RWPE1 (cell line): ENCODE results near the gene PMEL.

Experiments used
- CTCF ChIA-PET: fragments of 350-600 bp; sonication (Branson Sonifier 250); formaldehyde crosslinking; extraction: SDS; loops from one replicate; lab custom pipeline; 2021; lab: Yijun Ruan, JAX
- POLR2A ChIA-PET: fragments of 400-600 bp; formaldehyde crosslinking; extraction: SDS; loops from one replicate; lab custom pipeline; 2020; ENCODE audit warnings: antibody characterized with exemption; ENCODE audit not compliant: low non-redundant PET; lab: Yijun Ruan, JAX
- DNase-seq: peaks from one replicate; pipeline ENCODE4 v3.0.0; 2012; ENCODE audit warnings: low spot score
- H3K27ac ChIP-seq: fragments of 450-650 bp; 2 replicates; pipeline ENCODE4 v1.5.1; 2017
- TF ChIP-seq, protein P1 (sequence below): fragments of 450-650 bp; conservative IDR thresholded peaks from 2 replicates; pipeline ENCODE4 v1.5.1; 2017; ENCODE audit warnings: low read depth, mild to moderate bottlenecking

Gene PMEL

DNA sequence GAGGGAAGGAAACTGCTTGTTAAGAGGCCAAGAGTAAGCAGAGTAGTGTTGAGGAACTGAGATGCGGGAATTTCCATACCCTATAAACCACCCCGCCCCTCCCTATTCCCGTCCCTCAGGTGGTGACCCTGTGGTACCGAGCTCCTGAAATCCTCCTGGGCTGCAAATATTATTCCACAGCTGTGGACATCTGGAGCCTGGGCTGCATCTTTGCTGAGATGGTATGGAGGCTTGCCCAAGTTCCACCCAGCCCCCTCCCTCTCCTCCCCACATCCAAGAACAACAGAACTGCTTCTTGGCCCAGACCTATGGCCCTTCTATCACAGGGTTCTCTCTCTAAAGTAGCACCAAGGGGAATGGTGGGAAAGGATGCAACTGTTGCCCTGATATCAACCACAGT, 3.5 kb upstream of the PMEL start:
- DNase-seq, result no peak
- peak overlapping the region; percentile 50 for H3K27ac ChIP-seq
- ChIA-PET POLR2A (no interaction called here), CTCF (no interaction called here)
- TF ChIP-seq, protein P1, sequence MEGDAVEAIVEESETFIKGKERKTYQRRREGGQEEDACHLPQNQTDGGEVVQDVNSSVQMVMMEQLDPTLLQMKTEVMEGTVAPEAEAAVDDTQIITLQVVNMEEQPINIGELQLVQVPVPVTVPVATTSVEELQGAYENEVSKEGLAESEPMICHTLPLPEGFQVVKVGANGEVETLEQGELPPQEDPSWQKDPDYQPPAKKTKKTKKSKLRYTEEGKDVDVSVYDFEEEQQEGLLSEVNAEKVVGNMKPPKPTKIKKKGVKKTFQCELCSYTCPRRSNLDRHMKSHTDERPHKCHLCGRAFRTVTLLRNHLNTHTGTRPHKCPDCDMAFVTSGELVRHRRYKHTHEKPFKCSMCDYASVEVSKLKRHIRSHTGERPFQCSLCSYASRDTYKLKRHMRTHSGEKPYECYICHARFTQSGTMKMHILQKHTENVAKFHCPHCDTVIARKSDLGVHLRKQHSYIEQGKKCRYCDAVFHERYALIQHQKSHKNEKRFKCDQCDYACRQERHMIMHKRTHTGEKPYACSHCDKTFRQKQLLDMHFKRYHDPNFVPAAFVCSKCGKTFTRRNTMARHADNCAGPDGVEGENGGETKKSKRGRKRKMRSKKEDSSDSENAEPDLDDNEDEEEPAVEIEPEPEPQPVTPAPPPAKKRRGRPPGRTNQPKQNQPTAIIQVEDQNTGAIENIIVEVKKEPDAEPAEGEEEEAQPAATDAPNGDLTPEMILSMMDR, result no peak

DNA sequence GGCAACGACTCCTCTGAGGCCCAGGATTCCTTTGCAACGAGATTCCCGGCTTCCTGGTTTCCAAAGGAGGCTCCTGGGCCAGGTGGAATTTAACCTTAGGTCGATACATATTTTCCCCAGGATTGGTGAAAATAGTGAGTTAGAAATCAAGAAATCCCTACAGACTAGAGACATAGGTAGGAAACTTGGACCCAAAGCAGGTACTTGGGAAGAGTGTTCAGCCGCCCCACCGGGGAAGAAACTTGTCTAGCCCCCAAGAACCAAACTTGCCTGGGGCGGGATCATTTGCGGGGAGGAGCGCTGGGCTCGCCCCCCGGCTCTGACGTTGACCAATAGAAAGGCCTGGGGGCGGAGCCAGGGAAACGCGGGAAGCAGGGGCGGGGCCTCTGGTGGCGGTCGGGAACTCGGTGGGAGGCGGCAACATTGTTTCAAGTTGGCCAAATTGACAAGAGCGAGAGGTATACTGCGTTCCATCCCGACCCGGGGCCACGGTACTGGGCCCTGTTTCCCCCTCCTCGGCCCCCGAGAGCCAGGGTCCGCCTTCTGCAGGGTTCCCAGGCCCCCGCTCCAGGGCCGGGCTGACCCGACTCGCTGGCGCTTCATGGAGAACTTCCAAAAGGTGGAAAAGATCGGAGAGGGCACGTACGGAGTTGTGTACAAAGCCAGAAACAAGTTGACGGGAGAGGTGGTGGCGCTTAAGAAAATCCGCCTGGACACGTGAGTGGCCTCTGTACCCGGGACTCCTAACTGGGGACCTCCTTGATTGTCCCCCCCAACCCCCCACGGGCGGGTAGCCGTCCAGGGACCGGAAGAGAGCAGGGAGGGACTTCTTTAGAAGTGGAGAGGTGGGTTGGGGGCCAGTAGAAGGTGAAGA, 803 bp upstream of the PMEL start, which contains the start of gene CDK2:
Gene CDK2 (plus strand): TSS at position 423 of the 874 bp plus-strand sequence. CDS start 179 bp downstream, at position 602.
- ChIA-PET POLR2A (no interaction called here), CTCF (no interaction called here)
- H3K27ac ChIP-seq, result peak within 1 kb of the TSS; percentile 86
- peak; percentile 93 for DNase-seq
- TF ChIP-seq, protein P1, result no peak

DNA sequence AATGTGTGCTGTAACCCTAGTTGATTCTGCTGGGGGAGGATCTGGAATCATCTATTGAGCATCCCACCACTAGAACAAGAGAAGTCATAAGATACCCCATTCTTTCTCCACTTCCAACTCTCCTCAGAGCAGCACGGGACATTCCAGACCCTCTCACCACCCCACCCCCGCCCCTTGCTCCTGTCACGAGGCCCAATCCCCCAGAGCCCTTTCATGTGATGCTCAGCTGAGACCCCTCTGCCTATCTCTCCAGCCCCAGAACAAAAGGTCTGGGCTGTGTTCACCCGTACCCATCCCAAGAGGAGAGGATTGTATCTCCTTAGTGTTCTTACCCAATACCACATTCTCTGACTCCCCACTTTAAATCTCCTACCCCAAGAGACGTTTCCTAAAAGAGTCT, 602 bp downstream of the PMEL start:
- H3K27ac ChIP-seq, result no peak overlapping the region; the same call in 1 of the 2 replicates
- TF ChIP-seq, protein P1, result no peak
- ChIA-PET POLR2A (no interaction called here), CTCF (interaction anchor here (1.1 kb wide), 1 partner anchor 25 kb away, joined by 3 read pairs; no protein-coding TSS in a partner anchor)
- no peak for DNase-seq

DNA sequence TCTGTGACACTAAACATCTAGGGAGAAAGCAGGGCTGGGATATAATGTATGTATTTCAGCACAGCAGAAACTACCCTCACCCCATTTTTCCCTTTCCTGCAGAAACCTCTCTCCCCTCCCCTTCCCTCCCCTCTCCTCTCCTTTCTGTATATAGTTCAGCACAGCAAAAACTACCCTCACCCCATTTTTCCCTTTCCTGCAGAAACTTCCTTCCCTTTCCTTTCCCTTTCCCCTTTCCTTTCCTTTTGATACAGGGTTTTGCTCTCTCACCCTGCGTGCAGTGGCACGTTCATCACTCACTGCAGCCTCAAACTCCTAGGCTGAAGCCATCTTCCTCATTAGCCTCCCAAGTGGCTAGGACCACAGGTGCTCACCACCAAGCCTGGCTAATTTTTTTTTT, 2.1 kb downstream of the PMEL start:
- ChIA-PET POLR2A (no interaction called here), CTCF (no interaction called here)
- TF ChIP-seq, protein P1, result no peak
- no peak overlapping the region for H3K27ac ChIP-seq
- no peak for DNase-seq

DNA sequence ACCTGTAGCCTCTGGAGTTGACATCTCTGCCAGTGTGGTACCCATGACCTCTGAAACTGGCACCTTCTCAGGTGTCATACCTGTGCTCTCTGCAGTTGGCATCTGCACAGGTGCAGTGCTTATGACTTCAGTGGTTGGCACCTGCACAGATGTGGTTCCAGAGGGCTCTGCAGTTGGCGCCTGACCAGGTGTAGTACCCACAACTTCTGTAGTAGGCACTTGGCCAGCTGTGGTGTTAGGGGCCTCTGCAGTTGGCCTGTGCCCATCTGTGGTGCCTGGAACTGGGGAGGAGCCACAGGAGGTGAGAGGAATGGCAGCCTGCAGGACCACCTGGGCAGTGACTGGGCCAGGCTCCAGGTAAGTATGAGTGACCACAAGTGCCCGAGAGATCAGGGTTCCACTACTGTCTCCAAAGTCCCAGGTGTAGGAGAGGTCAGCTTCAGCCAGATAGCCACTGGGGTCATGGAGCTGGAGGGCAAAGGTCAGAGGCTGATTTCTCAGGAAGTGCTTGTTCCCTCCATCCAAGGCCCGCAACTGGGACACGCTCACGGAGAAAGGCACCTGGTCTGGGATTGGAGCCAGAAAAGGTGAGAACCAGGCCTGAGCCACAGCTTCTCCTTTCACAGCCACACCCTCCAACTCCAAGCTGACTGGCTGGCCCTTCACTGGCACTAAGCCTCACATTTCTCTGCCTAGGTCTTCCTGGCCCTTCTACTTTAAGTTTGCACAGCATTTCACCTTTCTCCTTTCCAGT, 8.6 kb downstream of the PMEL start:
- CTCF ChIA-PET, result interaction anchor here (0.5 to 2.5 kb wide), 3 partner anchors 17 to 578 kb away, joined by 3 to 13 read pairs (median 6); no protein-coding TSS in a partner anchor
- POLR2A ChIA-PET, result interaction anchor here (2.0 kb wide), 1 partner anchor 17 kb away, joined by 9 read pairs; the partner anchor contains the start of gene RAB5B
- no peak for DNase-seq
- TF ChIP-seq, protein P1, result no peak
- peak overlapping the region; percentile 1; the same call in 1 of the 2 replicates for H3K27ac ChIP-seq
